Smooth muscle cell of the umbilical artery (primary cell): Measurements from ENCODE around the gene RAB7A. TPM values are rescaled to one million over a fixed set of nuclear protein-coding genes. Genes with fewer than 3 reads are reported as not detected.

ENCODE experiments used
- total RNA-seq: library from RNA; depleted of rRNA; stranded (reverse); fragments of >200 nt; gene quantifications from 2 replicates; pipeline ENCODE4 v1.2.3, GENCODE V29; 2014

RAB7A gene
- total RNA-seq: 39.8 and 58.9 TPM in 2 replicates

DNA sequence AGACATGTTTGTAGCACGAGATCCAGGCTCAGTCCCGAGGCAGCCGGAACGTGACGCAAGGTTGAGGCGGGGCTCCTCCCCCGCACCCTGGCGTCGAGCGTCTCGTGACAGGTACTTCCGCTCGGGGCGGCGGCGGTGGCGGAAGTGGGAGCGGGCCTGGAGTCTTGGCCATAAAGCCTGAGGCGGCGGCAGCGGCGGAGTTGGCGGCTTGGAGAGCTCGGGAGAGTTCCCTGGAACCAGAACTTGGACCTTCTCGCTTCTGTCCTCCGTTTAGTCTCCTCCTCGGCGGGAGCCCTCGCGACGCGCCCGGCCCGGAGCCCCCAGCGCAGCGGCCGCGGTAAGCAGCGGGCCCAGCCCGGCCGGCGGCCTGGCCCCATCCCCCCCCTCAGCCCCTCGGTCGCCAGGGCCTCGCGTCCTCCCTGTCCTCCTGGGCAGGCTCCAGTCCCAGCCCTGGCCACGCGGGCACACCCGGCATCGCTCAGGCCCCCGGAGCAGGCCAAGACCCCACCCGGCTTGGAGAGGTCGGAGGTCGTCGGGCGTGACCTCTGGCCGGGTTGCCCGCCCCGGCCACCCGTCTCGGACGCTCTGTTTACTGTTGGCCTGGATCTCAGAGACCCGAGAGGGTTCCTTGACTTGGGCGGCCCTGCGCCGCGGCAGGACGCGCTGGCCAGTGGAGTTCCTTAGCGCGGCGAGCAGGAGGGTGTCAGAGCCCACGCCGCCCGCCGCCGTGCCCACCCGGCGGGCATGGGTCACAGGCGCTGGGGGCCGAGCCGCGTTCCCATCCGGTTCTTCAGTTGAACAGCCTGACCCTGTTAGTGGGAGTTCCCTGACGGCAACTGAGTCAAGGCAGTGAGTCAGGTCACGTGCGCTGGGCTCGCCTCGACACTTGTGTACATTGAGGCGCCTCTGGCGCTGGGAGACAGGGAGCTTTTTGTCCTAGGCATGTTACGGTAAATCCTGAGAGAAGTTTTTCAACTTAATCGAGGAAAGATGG lies at the start of gene RAB7A:
Gene RAB7A (plus strand): TSS at position 161 of the 994 bp plus-strand sequence. CDS start 69,185 bp downstream, outside the sequence.

Other genes with a start within 250 kb of the RAB7A start
- gene GATA2, start 233.0 kb upstream of the RAB7A start, total RNA-seq: 1.5 and 2.1 TPM in 2 replicates
- gene RPN1, start 75.4 kb upstream of the RAB7A start, total RNA-seq: 498 and 800 TPM in 2 replicates
- 34.4 and 41.1 TPM in 2 replicates for gene ACAD9, start 153.4 kb downstream of the RAB7A start, total RNA-seq